Sigmoid colon (tissue), 7 donors: ENCODE results near the gene SALL1. TPM values are rescaled to one million over a fixed set of nuclear protein-coding genes. Genes with fewer than 3 reads are reported as not detected.

Source experiments
- DNase-seq: peaks from one replicate; pipeline ENCODE4 v3.0.0-alpha.2; 2019
- H3K27ac ChIP-seq, 4 donors: fragments of 200-600 bp; sonication (generic); one replicate each; pipeline ENCODE4 v1.5.1; 2016 to 2019; ENCODE audit warnings: mild to moderate bottlenecking in 1 of 4
- H3K27me3 ChIP-seq, 3 donors: fragments of 200-600 bp; sonication (generic); one replicate each; pipeline ENCODE4 v1.5.1; 2019; ENCODE audit warnings: mild to moderate bottlenecking in 1 of 3
- H3K36me3 ChIP-seq, 4 donors: fragments of 200-600 bp; sonication (generic); one replicate each; pipeline ENCODE4 v1.5.1; 2016 to 2019
- H3K4me1 ChIP-seq, 4 donors: fragments of 200-600 bp; sonication (generic); one replicate each; pipeline ENCODE4 v1.5.1; 2017 to 2019
- H3K4me3 ChIP-seq, 4 donors: fragments of 200-600 bp; sonication (generic); one replicate each; pipeline ENCODE4 v1.5.1; 2017 to 2019; ENCODE audit warnings: mild to moderate bottlenecking in 2 of 4, moderate library complexity in 1 of 4
- H3K9me3 ChIP-seq, 4 donors: fragments of 200-600 bp in 3 of 4; sonication (generic) in 3 of 4; one replicate each; pipeline versions ENCODE4 v1.5.1 to v1.6.1; 2013 to 2019
- EP300 ChIP-seq, 4 donors: sonication (generic); formaldehyde crosslinking; IDR thresholded peaks; one replicate each; pipeline ENCODE4 v1.6.1; 2017; ENCODE audit warnings: antibody characterized with exemption in 4 of 4
- POLR2A ChIP-seq, 2 donors: fragments of 450-650 bp; IDR thresholded peaks; one replicate each; pipeline ENCODE4 v1.6.1; 2016; ENCODE audit warnings: antibody characterized with exemption in 2 of 2, mild to moderate bottlenecking in 2 of 2, moderate library complexity in 2 of 2
- POLR2AphosphoS5 ChIP-seq, 4 donors: sonication (generic); formaldehyde crosslinking; IDR thresholded peaks; one replicate each; pipeline ENCODE4 v1.6.1; 2017; ENCODE audit warnings: antibody characterized with exemption in 4 of 4
- WGBS, 2 donors: extraction: QIAGEN DNeasy Blood & Tissue Kit; methylation state at CpG; one replicate each; pipeline ENCODE4 v1.1.7; 2013; 5-methylcytosine and 5-hydroxymethylcytosine counted together
- intact Hi-C: fragments of 100-400 bp; cut with DNase I; formaldehyde crosslinking; loops from one replicate; pipeline ENCODE4 v1.15.1; 2023
- polyA plus RNA-seq, 3 donors: library from polyadenylated mRNA; stranded (reverse); fragments of 200-250 nt; gene quantifications; one replicate each; pipeline ENCODE4 v1.2.3, GENCODE V29; 2013
- total RNA-seq, 4 donors: library from RNA; depleted of rRNA; stranded (reverse); fragments of >200 nt; gene quantifications; one replicate each; pipeline ENCODE4 v1.1.0, GENCODE V29; 2016
- TF ChIP-seq, protein P1 (sequence below), 4 experiments: fragments of 450-650 bp in 3 of 4; fragments of 200-600 bp in 1 of 4; IDR thresholded peaks; one replicate each; pipeline ENCODE4 v1.5.1; 2016 to 2019; ENCODE audit warnings: antibody characterized with exemption in 4 of 4, mild to moderate bottlenecking in 3 of 4, moderate library complexity in 2 of 4
- donor health status: healthy with polysubstance abuse.
- donor health status: Bipolar disorder and iron deficiency.
- donor health status: healthy.

SALL1 gene
- total and polyA plus RNA-seq, 7 donors, result 0.46 to 0.64 (median 0.60) TPM; not detected in 4

DNA sequence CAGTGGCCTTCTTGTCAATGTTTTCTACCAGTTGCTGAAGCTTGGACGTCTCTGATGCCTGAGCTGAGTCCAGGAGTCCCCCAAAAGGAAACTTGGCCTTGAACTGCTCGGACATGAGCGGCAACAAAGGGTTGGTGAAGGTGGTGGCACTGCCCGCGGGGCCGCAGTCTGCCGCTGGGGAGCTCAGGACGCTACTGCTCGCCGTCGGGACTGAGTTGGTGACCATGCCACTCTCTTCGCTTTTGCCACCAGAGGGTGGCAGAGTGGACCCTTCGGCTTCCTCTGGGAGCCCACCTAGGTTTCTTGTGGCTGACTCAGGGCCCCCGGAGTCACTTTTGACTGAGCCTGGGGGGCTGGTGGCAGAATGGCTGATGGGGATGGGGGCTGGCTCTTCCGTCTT lies 11.0 kb downstream of the SALL1 start:
- TF ChIP-seq EP300 (IDR thresholded peaks at IDR 0.05) (no peak), POLR2A (IDR thresholded peaks at IDR 0.05) (no peak), POLR2AphosphoS5 (IDR thresholded peaks at IDR 0.05) (no peak)
- TF ChIP-seq, protein P1, sequence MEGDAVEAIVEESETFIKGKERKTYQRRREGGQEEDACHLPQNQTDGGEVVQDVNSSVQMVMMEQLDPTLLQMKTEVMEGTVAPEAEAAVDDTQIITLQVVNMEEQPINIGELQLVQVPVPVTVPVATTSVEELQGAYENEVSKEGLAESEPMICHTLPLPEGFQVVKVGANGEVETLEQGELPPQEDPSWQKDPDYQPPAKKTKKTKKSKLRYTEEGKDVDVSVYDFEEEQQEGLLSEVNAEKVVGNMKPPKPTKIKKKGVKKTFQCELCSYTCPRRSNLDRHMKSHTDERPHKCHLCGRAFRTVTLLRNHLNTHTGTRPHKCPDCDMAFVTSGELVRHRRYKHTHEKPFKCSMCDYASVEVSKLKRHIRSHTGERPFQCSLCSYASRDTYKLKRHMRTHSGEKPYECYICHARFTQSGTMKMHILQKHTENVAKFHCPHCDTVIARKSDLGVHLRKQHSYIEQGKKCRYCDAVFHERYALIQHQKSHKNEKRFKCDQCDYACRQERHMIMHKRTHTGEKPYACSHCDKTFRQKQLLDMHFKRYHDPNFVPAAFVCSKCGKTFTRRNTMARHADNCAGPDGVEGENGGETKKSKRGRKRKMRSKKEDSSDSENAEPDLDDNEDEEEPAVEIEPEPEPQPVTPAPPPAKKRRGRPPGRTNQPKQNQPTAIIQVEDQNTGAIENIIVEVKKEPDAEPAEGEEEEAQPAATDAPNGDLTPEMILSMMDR (IDR thresholded peaks at IDR 0.05), result no peak
- Histone ChIP-seq H3K4me1 (no peaks in the 10 kb centered on the region), H3K36me3 (no peaks in the 10 kb centered on the region), H3K27ac (no peak overlapping the region), H3K4me3 (no peak overlapping the region), H3K27me3 (peaks cover 0 to 48% (median 19%) of the 10 kb centered on the region in 3 donors), H3K9me3 (no peaks in the 10 kb centered on the region)
- DNase-seq, result no peak
- 90 to 91% methylated on average over 15 of the region's 15 CpGs for WGBS, 2 donors
- intact Hi-C loops, result no loop called here

DNA sequence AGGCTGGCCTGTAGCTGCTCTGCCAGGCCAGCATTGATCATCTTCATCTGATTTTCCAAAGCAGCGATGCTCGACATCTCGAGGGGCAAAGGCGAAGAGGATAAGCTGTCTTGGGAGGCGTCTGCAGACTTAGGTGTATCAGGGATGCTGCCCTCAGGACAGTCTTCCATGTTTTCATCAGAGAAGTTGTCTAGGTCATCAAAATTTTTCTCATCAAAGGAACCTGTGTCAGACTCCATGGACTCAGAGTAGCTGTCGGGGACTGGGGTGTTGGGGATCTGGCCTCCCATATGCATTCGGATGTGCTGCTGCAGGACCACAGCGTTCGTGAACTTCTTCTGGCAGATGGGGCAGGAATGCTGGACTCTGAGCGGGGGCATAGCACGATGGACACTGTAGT lies 11.5 kb downstream of the SALL1 start:
- peaks cover 0 to 2% (median 0%) of the 10 kb centered on the region in 4 donors for H3K4me1 ChIP-seq
- no peak overlapping the region for H3K4me3 ChIP-seq
- no peaks in the 10 kb centered on the region for H3K9me3 ChIP-seq
- H3K36me3 ChIP-seq, result no peaks in the 10 kb centered on the region
- 90 to 91% methylated on average over 11 of the region's 11 CpGs for WGBS, 2 donors
- DNase-seq, result no peak
- intact Hi-C loops, result no loop called here
- no peak overlapping the region for H3K27ac ChIP-seq
- TF ChIP-seq, protein P1 (IDR thresholded peaks at IDR 0.05), result no peak
- TF ChIP-seq EP300 (IDR thresholded peaks at IDR 0.05), result no peak
- no peak for TF ChIP-seq POLR2AphosphoS5 (IDR thresholded peaks at IDR 0.05)
- TF ChIP-seq POLR2A (IDR thresholded peaks at IDR 0.05), result no peak
- peaks cover 5 to 53% (median 24%) of the 10 kb centered on the region in 3 donors for H3K27me3 ChIP-seq

DNA sequence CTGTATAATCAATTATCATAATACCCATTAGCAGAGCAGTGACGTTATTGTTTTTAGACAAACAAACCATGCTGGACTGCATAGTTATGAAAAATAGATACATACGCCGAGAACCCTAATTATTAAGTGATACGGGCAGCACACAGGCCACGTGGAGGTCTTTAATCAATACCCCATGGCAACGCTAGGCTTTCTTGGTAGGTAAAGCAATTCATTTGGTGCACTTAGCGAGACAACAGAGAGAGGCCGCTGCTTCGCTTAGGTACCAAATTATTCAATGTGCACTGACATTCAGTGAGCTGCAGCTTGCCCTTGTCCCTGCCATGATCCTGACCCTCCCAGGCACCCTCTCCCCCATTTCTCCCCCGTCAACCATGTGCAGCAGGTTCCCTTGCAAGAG lies 12.9 kb downstream of the SALL1 start:
- TF ChIP-seq, protein P1 (IDR thresholded peaks at IDR 0.05), result no peak
- TF ChIP-seq EP300 (IDR thresholded peaks at IDR 0.05) (no peak), POLR2A (IDR thresholded peaks at IDR 0.05) (no peak), POLR2AphosphoS5 (IDR thresholded peaks at IDR 0.05) (no peak)
- H3K4me1 ChIP-seq, result peaks cover 0 to 9% (median 2%) of the 10 kb centered on the region in 4 donors
- intact Hi-C loops, result no loop called here
- H3K27me3 ChIP-seq, result peaks cover 9 to 57% (median 33%) of the 10 kb centered on the region in 3 donors
- DNase-seq, result no peak
- no peak overlapping the region for H3K27ac ChIP-seq
- H3K9me3 ChIP-seq, result no peaks in the 10 kb centered on the region
- 83 to 90% methylated on average over 10 of the region's 10 CpGs for WGBS, 2 donors
- H3K4me3 ChIP-seq, result no peak overlapping the region
- no peaks in the 10 kb centered on the region for H3K36me3 ChIP-seq

DNA sequence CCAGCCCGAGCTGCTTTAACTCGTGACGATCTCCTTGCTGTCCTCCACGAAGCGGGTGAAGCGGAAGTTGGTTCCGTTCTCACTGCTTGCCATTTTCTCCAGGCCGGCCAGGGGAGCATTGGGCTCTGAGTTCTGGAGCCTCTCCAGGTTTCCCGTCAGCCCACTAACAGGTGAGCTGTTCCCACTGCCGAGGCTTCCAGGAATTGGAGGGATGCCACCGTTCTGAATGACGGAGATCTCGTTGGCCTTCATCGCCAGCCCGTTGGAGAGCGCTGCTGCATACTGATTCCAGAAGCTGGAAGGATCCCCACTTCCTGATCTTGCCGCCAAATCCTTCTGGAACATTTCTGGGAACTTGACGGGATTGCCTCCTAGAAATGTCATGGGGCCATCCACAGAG lies 14.0 kb downstream of the SALL1 start:
- H3K4me1 ChIP-seq, result peaks cover 0 to 9% (median 2%) of the 10 kb centered on the region in 4 donors
- intact Hi-C loops, result no loop called here
- peaks cover 9 to 56% (median 30%) of the 10 kb centered on the region in 3 donors for H3K27me3 ChIP-seq
- H3K36me3 ChIP-seq, result no peaks in the 10 kb centered on the region
- H3K4me3 ChIP-seq, result no peak overlapping the region
- no peaks in the 10 kb centered on the region for H3K9me3 ChIP-seq
- no peak overlapping the region for H3K27ac ChIP-seq
- 82 to 85% methylated on average over 18 of the region's 18 CpGs for WGBS, 2 donors
- TF ChIP-seq POLR2AphosphoS5 (IDR thresholded peaks at IDR 0.05) (no peak), EP300 (IDR thresholded peaks at IDR 0.05) (no peak), POLR2A (IDR thresholded peaks at IDR 0.05) (no peak)
- TF ChIP-seq, protein P1 (IDR thresholded peaks at IDR 0.05), result no peak
- no peak for DNase-seq

DNA sequence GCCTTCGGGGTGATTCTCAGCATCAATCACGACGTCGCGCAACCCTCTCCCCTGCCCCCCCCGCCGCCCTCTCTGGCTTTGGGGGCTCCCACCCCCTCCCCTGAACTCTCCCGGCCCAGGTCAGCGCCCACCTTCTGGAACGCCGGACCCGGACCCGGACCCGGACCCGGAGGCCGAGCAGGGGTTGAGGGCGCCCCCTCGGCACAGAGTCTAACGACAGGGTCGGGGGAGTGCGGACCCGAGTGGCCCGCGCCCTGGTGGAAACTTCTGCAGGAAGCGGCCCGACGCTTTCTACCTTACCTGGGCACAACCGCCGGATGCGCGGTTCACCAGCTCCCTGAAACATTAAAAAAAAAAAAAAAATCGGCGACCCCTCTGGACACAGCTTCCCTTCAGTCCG lies 16.2 kb downstream of the SALL1 start:
- TF ChIP-seq EP300 (IDR thresholded peaks at IDR 0.05) (no peak), POLR2A (IDR thresholded peaks at IDR 0.05) (no peak), POLR2AphosphoS5 (IDR thresholded peaks at IDR 0.05) (no peak)
- TF ChIP-seq, protein P1 (IDR thresholded peaks at IDR 0.05), result no peak
- DNase-seq, result no peak
- intact Hi-C loops, result no loop called here
- no peak overlapping the region for H3K4me3 ChIP-seq
- 24 to 64% methylated on average over 34 of the region's 34 CpGs for WGBS, 2 donors
- H3K9me3 ChIP-seq, result no peaks in the 10 kb centered on the region
- H3K36me3 ChIP-seq, result no peaks in the 10 kb centered on the region
- peaks cover 9 to 40% (median 28%) of the 10 kb centered on the region in 3 donors for H3K27me3 ChIP-seq
- no peak overlapping the region for H3K27ac ChIP-seq
- H3K4me1 ChIP-seq, result peaks cover 0 to 9% (median 2%) of the 10 kb centered on the region in 4 donors
